K562 (cell line): Measurements from ENCODE around the gene IKBKG. TPM values are rescaled to one million over a fixed set of nuclear protein-coding genes. Genes with fewer than 3 reads are reported as not detected.

Experiments
- ETV1 ChIP-seq: fragments of 450-650 bp; conservative IDR thresholded peaks from 2 replicates; pipeline ENCODE4 v1.6.1; 2016; ENCODE audit warnings: missing genetic modification characterization, control low read depth, low read depth, missing compliant biosample characterization
- GABPA ChIP-seq: fragments of 200-800 bp; sonication (Bioruptor generic); conservative IDR thresholded peaks from 2 replicates; pipeline ENCODE4 v1.6.1; 2016; ENCODE audit warnings: low read depth, missing genetic modification characterization, missing compliant biosample characterization
- GTF2E2 ChIP-seq: fragments of 200-800 bp; sonication (Bioruptor generic); IDR thresholded peaks from 2 replicates; pipeline ENCODE4 v1.6.1; 2016; ENCODE audit warnings: missing genetic modification characterization, missing compliant biosample characterization
- HMGN3 ChIP-seq: IDR thresholded peaks from 2 replicates; pipeline ENCODE4 v1.6.1; 2011; ENCODE audit warnings: borderline replicate concordance, low read depth, mild to moderate bottlenecking, mixed read lengths, low read length; ENCODE audit not compliant: insufficient read length; ENCODE audit errors: extremely low read depth
- IFI16 ChIP-seq: fragments of 250-450 bp; sonication (Bioruptor Pico); IDR thresholded peaks from 2 replicates; pipeline ENCODE4 v2.1.2; 2022; ENCODE audit warnings: mild to moderate bottlenecking, inconsistent platforms
- JUN ChIP-seq, 2 experiments: sonication (generic) in 1 of 2; formaldehyde crosslinking in 1 of 2; IDR thresholded peaks; 2 replicates each; pipeline versions ENCODE4 v1.6.1 to v1.8.0; 2012 to 2022; ENCODE audit warnings: borderline replicate concordance in 2 of 2, mild to moderate bottlenecking in 2 of 2, improper control_type of control experiment in 1 of 2, low read depth in 1 of 2, low read length in 1 of 2, missing genetic modification reagents in 1 of 2
- LCOR ChIP-seq: sonication (generic); formaldehyde crosslinking; IDR thresholded peaks from 2 replicates; pipeline ENCODE4 v1.8.0; 2022; ENCODE audit warnings: mild to moderate bottlenecking, missing genetic modification reagents
- MBD2 ChIP-seq: sonication (generic); IDR thresholded peaks from 2 replicates; pipeline ENCODE4 v1.6.1; 2016; ENCODE audit warnings: low read depth, borderline replicate concordance
- NFIC ChIP-seq: fragments of 450-650 bp; IDR thresholded peaks from 2 replicates; pipeline ENCODE4 v1.6.1; 2017; ENCODE audit warnings: mild to moderate bottlenecking, inconsistent platforms
- PHF8 ChIP-seq: fragments of 200-600 bp; sonication (generic); IDR thresholded peaks from 2 replicates; pipeline ENCODE4 v1.6.1; 2012; ENCODE audit warnings: mixed run types, mild to moderate bottlenecking, inconsistent platforms, low read length, moderate library complexity, borderline replicate concordance
- POLR2H ChIP-seq: IDR thresholded peaks from 2 replicates; pipeline ENCODE4 v1.6.1; 2016; ENCODE audit warnings: missing genetic modification characterization, low read depth, mild to moderate bottlenecking, control low read depth, missing compliant biosample characterization, moderate library complexity
- RFX5 ChIP-seq: IDR thresholded peaks from 2 replicates; pipeline ENCODE4 v1.6.1; 2011; ENCODE audit warnings: low read depth, mild to moderate bottlenecking, improper control_type of control experiment, low read length
- SIRT6 ChIP-seq: IDR thresholded peaks from one replicate; pipeline ENCODE4 v1.6.1; 2012; ENCODE audit warnings: low read depth, mild to moderate bottlenecking, control low read depth, inconsistent platforms, low read length, moderate library complexity
- SUPT5H ChIP-seq: fragments of 450-650 bp; IDR thresholded peaks from 2 replicates; pipeline ENCODE4 v1.6.1; 2016
- ZBTB7A ChIP-seq: IDR thresholded peaks from 2 replicates; pipeline ENCODE4 v1.6.1; 2011; ENCODE audit warnings: low read depth, mild to moderate bottlenecking, low read length, moderate library complexity, borderline replicate concordance; ENCODE audit not compliant: control insufficient read depth
- polyA plus RNA-seq, 8 experiments: library from polyadenylated mRNA; depleted of rRNA in 4 of 8; stranded (reverse) in 5 of 8; unstranded in 3 of 8; fragments of >200 nt; fragmentation: Nextera tagmentation in 2 of 8; fragmentation: Illumina TruSeq in 1 of 8; extraction: Ambion mirVana in 2 of 8; extraction: Trizol in 1 of 8; gene quantifications; 2 replicates each; pipeline versions ENCODE4 v1.2.1 to v1.2.3, GENCODE V29; 2011 to 2014; ENCODE audit warnings: inconsistent platforms in 1 of 8, missing spikeins in 1 of 8
- total RNA-seq, 7 experiments: library from RNA; depleted of rRNA in 6 of 7; stranded (reverse); fragments of >200 nt in 6 of 7; fragmentation: Illumina TruSeq in 2 of 7; extraction: Trizol in 2 of 7; gene quantifications; 2 replicates each; pipeline versions ENCODE4 v1.2.1 to v1.2.3, GENCODE V29; 2011 to 2021; ENCODE audit warnings: low replicate concordance in 1 of 7
- TF ChIP-seq, protein P1 (sequence below): fragments of 200-800 bp; sonication (Bioruptor generic); IDR thresholded peaks from 2 replicates; pipeline ENCODE4 v1.6.1; 2017; ENCODE audit warnings: missing genetic modification characterization, missing compliant biosample characterization
- TF ChIP-seq, protein P2 (sequence below), 2 experiments: fragments of 450-650 bp; conservative IDR thresholded peaks; 2 replicates each; pipeline ENCODE4 v1.6.1; 2017; ENCODE audit warnings: mild to moderate bottlenecking in 2 of 2, moderate library complexity in 2 of 2

Gene IKBKG
- total and polyA plus RNA-seq, 9 of the 15 experiments (the other 6 are each of a cell fraction or from before 2014, with no cell fraction given) = 0.68 to 60.0 (median 21.9) TPM

DNA sequence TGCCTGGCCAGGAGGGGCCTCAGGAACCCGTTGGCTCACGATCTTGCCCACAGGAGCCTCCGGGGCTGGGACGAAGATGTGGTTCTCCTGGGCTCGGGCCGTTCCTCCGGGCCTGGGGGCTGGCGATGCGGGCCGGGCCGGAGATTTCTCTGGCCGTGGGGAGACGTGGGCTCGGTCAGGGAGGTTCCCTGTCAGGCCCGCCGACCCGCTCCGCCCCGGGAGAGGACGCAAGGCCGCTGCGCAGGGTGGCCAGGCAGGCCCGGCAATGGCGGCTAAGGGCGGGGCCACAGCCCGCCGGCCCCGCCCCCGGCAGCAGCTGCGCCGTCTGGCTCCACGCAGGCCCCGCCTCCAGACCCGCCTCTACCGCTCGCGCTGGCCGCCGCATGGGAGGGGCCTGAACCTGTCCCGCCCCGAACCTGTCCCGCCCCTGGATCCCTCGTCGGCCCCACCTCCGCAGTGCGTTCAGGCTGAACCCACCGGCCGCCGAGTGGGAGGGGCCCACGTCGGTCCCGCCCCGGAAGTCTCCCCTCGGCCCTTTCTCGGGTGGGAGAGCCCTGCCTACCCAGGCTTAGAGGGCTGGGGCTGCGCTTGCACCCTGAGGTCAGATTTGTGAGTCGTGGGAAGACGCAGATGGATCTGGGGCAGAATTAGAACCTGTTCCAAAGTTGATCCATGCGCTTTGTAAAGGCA, 31.3 kb upstream of the IKBKG start, which contains the start of gene FAM3A (continued):
- TF ChIP-seq, protein P1, sequence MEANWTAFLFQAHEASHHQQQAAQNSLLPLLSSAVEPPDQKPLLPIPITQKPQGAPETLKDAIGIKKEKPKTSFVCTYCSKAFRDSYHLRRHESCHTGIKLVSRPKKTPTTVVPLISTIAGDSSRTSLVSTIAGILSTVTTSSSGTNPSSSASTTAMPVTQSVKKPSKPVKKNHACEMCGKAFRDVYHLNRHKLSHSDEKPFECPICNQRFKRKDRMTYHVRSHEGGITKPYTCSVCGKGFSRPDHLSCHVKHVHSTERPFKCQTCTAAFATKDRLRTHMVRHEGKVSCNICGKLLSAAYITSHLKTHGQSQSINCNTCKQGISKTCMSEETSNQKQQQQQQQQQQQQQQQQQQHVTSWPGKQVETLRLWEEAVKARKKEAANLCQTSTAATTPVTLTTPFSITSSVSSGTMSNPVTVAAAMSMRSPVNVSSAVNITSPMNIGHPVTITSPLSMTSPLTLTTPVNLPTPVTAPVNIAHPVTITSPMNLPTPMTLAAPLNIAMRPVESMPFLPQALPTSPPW (CRISPR knock-in tag) = 0 out of 2 replicates have a peak, but pooled peaks have one; percentile 29
- peak; percentile 66 for TF ChIP-seq POLR2H
- TF ChIP-seq MBD2 = peak; percentile 28; the same call in 1 of the 2 replicates
- peak; percentile 86 for TF ChIP-seq GABPA (tag)
- peak; percentile 92 for TF ChIP-seq ETV1
- no peak for TF ChIP-seq IFI16
- no peak for TF ChIP-seq RFX5
- peak; percentile 68 for TF ChIP-seq HMGN3
- peak; percentile 62; the same call in 1 of the 2 replicates for TF ChIP-seq ZBTB7A
- no peak for TF ChIP-seq SIRT6
- TF ChIP-seq GTF2E2 (tag) = 0 out of 2 replicates have a peak, but pooled peaks have one; percentile 16
- no peak for TF ChIP-seq JUN (IDR thresholded peaks at IDR 0.05; ENCODE audit: borderline replicate concordance, low read depth, low read length)
- TF ChIP-seq JUN (CRISPR knock-in tag; IDR thresholded peaks at IDR 0.05; ENCODE audit: borderline replicate concordance) = no peak
- TF ChIP-seq, protein P2, sequence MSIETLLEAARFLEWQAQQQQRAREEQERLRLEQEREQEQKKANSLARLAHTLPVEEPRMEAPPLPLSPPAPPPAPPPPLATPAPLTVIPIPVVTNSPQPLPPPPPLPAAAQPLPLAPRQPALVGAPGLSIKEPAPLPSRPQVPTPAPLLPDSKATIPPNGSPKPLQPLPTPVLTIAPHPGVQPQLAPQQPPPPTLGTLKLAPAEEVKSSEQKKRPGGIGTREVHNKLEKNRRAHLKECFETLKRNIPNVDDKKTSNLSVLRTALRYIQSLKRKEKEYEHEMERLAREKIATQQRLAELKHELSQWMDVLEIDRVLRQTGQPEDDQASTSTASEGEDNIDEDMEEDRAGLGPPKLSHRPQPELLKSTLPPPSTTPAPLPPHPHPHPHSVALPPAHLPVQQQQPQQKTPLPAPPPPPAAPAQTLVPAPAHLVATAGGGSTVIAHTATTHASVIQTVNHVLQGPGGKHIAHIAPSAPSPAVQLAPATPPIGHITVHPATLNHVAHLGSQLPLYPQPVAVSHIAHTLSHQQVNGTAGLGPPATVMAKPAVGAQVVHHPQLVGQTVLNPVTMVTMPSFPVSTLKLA (conservative IDR thresholded peaks at IDR 0.05) = peak in 1 of 2 experiments; percentile 19; a peak in 1 of 4 replicates
- TF ChIP-seq LCOR (CRISPR knock-in tag) = no peak
- TF ChIP-seq SUPT5H = peak; percentile 76
- TF ChIP-seq NFIC = 0 out of 2 replicates have a peak, but pooled peaks have one; percentile 4
- peak; percentile 87; the same call in 1 of the 2 replicates for TF ChIP-seq PHF8
